Fibroblast of mammary gland (primary cell): ENCODE results near the gene IL3.

Source experiments
- DNase-seq: peaks from one replicate; pipeline ENCODE4 v3.0.0-alpha.2; 2010; ENCODE audit warnings: low read depth
- H3K4me3 ChIP-seq: 2 replicates; pipeline ENCODE4 v1.5.1; 2011; ENCODE audit warnings: low read depth, mild to moderate bottlenecking, low read length, moderate library complexity; ENCODE audit not compliant: control insufficient read depth
- TF ChIP-seq, protein P1 (sequence below): conservative IDR thresholded peaks from 2 replicates; pipeline ENCODE4 v1.5.1; 2011; ENCODE audit warnings: low read depth, low read length, inconsistent platforms; ENCODE audit not compliant: control insufficient read depth, insufficient read depth

IL3 gene

DNA sequence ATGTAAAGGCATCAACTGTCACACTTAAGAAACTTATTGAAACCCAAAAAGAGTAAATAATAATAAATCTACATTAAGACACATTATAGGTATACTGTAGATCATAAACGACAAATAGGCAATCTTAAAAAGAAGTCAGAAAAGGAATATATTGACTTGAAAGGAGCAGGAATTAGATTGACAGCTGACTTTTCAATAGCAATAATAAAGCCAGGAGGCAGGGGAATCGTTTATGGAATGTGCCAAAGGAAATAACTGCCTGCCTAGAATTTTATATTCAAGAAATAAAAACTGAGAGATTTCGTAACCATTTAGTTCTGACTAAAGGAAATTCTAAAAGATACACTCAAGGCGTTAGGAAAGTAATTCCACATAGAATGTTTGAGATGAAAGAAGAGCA is 27.3 kb upstream of the IL3 start:
- DNase-seq = no peak
- H3K4me3 ChIP-seq = no peak overlapping the region
- TF ChIP-seq, protein P1, sequence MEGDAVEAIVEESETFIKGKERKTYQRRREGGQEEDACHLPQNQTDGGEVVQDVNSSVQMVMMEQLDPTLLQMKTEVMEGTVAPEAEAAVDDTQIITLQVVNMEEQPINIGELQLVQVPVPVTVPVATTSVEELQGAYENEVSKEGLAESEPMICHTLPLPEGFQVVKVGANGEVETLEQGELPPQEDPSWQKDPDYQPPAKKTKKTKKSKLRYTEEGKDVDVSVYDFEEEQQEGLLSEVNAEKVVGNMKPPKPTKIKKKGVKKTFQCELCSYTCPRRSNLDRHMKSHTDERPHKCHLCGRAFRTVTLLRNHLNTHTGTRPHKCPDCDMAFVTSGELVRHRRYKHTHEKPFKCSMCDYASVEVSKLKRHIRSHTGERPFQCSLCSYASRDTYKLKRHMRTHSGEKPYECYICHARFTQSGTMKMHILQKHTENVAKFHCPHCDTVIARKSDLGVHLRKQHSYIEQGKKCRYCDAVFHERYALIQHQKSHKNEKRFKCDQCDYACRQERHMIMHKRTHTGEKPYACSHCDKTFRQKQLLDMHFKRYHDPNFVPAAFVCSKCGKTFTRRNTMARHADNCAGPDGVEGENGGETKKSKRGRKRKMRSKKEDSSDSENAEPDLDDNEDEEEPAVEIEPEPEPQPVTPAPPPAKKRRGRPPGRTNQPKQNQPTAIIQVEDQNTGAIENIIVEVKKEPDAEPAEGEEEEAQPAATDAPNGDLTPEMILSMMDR = no peak

DNA sequence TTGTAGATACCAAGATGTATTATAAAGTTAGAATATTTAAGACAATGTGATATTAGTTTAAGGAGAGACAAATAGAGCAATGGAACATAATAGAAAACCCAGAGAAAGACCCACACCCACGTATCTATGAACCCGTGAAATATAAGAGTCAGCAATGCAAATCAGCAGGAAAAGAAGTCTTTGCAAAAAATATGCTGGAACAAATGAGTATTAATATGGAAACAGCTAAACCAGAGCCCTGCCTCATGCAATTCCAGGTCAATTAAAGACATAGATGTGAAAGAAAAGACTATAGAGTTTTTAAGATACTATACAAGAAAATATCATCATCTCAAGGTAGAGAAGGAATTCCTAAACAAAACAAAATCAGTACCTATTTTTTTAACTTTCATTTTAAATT is 23.1 kb upstream of the IL3 start:
- TF ChIP-seq, protein P1 = no peak
- DNase-seq = no peak
- no peak overlapping the region for H3K4me3 ChIP-seq

DNA sequence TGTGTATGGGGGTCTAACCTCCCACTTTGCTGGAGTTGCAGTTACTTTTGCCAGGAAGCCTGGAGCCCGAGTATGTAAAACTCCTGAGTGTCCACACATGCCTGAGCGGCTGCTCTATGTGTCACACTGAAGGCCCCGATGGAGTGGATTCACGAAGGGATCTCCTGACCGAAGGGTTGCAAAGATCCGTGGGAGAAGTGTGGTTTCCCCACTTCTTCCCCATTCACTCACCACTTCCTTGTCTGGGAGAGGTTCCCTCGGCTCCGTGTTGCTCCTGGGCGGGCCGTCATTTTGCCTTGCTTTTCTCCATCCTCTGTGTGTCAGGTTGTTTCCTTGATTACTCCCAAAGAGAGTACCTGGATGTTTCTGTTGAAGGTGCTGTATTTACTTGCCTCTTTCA is 16.2 kb upstream of the IL3 start:
- TF ChIP-seq, protein P1 = no peak
- DNase-seq = no peak
- H3K4me3 ChIP-seq = no peak overlapping the region

DNA sequence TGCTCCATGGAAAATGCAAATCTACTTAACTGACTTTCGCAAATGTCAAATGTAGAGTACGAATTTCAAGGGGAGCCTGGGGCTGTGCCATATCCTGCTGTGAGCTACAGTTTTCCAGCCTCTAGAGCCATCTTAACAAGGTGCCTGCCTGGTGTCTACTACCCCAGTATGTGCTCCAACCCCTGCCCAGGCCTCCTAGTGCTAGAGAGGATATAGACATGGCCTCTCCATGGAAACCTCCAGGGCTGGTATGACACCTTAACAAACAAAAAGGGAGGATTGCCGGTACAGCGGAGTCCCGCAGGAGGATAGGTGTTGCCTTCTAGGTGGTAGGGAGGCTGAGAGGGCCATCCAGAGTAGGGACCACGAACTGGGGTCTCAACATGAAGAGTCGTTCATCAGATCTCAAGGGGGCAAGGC is 13.6 kb upstream of the IL3 start:
- H3K4me3 ChIP-seq = no peak overlapping the region
- DNase-seq = no peak
- TF ChIP-seq, protein P1 = no peak

DNA sequence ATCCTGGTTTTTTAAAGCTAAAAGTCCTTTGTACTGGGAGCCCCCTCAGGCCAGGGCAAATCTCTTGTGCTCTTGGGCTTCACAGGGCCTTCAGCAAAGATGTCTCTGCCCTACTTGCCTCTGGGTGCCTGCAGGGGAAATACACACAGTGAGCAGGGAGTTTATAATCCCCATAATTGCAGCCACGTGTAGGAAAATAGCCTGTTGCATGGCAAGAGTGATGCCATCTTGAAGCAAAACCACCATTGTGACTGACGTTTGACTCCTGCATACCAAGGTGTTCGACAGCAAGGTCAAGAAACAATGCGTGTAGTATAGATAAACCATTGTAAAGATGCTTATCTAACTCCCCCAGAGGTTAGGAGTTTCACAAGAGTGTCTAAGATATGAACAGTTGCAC is 11.4 kb upstream of the IL3 start:
- TF ChIP-seq, protein P1 = no peak
- DNase-seq = no peak
- H3K4me3 ChIP-seq = no peak overlapping the region

DNA sequence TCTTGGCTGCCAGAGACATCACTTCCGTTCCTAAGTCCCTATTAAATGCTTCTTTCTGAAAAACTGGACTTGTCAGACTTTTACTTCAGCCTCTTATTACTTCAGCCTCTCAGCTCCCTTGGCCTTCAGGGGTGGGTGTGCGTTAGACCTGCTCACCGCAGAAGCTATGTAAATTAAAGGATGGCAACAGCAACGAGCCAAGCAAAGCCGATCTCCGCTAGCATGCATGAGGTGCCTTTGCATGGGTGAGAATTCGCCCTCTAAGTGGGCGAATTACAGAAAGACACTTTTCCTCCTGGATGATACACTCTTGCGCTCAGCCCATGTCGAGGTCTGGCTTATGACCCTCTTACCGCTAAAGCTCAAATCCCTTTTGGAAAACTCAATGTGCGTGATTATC is 10.9 kb upstream of the IL3 start:
- DNase-seq = no peak
- TF ChIP-seq, protein P1 = no peak

DNA sequence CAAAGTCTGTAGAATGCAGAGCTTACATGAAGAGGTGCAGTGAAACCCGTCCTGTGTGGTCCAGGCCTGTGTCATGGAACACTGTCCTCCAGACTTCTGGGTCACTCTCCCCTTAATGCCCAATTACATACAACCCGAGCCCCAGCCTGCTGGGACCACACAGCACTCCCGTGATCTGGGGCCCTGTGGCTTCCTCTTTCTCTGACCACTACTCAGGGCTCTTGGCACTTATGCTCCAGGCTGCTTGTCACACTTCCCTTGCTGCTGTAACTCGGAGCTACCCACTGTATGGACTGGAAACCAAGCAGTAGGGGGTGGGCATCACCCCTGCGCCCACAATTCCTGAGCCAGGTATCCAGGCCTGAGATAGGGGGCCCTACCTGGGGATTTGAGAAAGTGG is 10.3 kb upstream of the IL3 start:
- no peak overlapping the region for H3K4me3 ChIP-seq
- TF ChIP-seq, protein P1 = no peak
- no peak for DNase-seq

More for the DNA sequence above, 10.9 kb upstream of the IL3 start:
- no peak overlapping the region for H3K4me3 ChIP-seq
